ENCODE measurements around the gene PAX8. TPM values are rescaled to one million over a fixed set of nuclear protein-coding genes. Genes with fewer than 3 reads are reported as not detected.

PAX8 gene
- total RNA-seq, 1 experiment from 2014 or later, result 3.4 TPM

DNA sequence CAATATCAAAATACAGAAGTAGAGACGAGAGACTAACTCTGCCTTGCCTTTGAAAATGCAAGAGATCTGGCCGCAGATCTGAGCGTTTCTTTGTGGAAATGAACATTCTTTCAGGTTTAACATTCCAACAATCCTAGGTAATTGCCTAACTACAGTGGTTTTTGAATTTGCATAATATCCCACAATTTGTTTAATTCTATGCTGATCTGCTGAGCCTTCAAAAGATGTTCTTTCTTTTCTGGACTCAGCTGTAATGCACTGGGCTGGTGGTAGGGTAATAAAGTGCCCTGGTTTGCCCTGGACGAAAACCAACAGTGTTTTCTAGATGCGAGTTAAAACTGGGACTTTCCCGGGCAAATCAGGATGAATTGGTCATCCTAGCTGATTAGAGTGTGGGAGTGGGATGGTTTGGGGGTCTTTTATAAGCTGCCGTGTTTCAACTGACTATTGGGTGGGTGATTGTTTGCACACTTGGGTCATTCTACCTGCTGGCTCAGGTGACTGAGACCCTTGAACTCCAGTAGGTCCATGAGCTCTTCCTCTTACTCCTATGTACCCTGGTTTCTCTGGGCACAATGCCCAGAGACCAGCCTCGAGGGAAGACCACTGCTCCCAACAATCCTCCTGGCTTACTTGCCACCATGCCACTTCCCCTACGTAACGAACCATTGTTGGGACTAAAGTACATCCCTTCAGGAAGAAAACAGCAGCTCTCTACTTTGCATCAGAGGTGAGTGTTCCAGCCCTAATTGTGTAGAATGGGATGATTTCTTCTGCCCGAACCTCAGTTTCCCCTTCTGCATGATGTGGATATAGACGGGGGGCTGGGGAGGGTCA lies 3.4 kb upstream of the PAX8 start:
- Histone ChIP-seq H3F3A (ENCODE audit: low read length, unreplicated experiment) (no peaks in the 10 kb centered on the region), H3K9me3 (ENCODE audit: low read length) (no peaks in the 10 kb centered on the region), H3K27ac (ENCODE audit: low read length) (peak overlapping the region; percentile 85; the same call in 1 of the 2 replicates), H3K4me1 (ENCODE audit: insufficient read depth, low read length) (peaks cover 35% of the 10 kb centered on the region), H3K4me3 (ENCODE audit: low read length) (no peak overlapping the region), H3K27me3 (ENCODE audit: low read length) (no peaks in the 10 kb centered on the region), H3K36me3 (ENCODE audit: low read depth, low read length) (no peaks in the 10 kb centered on the region), H2AFZ (ENCODE audit: low read length) (no peak overlapping the region), H3K9me2 (replicated peaks; ENCODE audit: low read length) (no peaks in the 10 kb centered on the region), H3K4me2 (ENCODE audit: low read length) (no peak overlapping the region), H4K20me1 (ENCODE audit: low read length) (no peaks in the 10 kb centered on the region), H3K9ac (ENCODE audit: low read length) (no peak overlapping the region), H3K79me2 (ENCODE audit: low read length) (no peaks in the 10 kb centered on the region)
- POLR2A ChIA-PET (ENCODE audit: unreplicated experiment), result no interaction called here
- CTCF ChIA-PET, result no interaction called here
- TF ChIP-seq, protein P1, sequence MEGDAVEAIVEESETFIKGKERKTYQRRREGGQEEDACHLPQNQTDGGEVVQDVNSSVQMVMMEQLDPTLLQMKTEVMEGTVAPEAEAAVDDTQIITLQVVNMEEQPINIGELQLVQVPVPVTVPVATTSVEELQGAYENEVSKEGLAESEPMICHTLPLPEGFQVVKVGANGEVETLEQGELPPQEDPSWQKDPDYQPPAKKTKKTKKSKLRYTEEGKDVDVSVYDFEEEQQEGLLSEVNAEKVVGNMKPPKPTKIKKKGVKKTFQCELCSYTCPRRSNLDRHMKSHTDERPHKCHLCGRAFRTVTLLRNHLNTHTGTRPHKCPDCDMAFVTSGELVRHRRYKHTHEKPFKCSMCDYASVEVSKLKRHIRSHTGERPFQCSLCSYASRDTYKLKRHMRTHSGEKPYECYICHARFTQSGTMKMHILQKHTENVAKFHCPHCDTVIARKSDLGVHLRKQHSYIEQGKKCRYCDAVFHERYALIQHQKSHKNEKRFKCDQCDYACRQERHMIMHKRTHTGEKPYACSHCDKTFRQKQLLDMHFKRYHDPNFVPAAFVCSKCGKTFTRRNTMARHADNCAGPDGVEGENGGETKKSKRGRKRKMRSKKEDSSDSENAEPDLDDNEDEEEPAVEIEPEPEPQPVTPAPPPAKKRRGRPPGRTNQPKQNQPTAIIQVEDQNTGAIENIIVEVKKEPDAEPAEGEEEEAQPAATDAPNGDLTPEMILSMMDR (conservative IDR thresholded peaks at IDR 0.05; ENCODE audit: low read depth, low read length), result no peak
- TF ChIP-seq EZH2 (IDR thresholded peaks at IDR 0.05; ENCODE audit: low read length, unreplicated experiment), result no peak
- TF ChIP-seq EZH2phosphoT487 (IDR thresholded peaks at IDR 0.05; ENCODE audit: borderline replicate concordance, low read length), result no peak
- DNase-seq, result no peak
- intact Hi-C loops (cut with micrococcal nuclease), result loop anchor here (5.0 to 10.0 kb wide), 2 partner anchors 35 to 73 kb away; no protein-coding TSS in a partner anchor
- ATAC-seq, result no peak
- no TSS peak for BruUV-seq (replicated peaks)

- Histone ChIP-seq H3K4me3 (ENCODE audit: low read length) (no peak overlapping the region), H3F3A (ENCODE audit: low read length, unreplicated experiment) (no peaks in the 10 kb centered on the region), H3K9ac (ENCODE audit: low read length) (no peak overlapping the region), H4K20me1 (ENCODE audit: low read length) (no peaks in the 10 kb centered on the region), H3K9me3 (ENCODE audit: low read length) (no peaks in the 10 kb centered on the region), H3K9me2 (replicated peaks; ENCODE audit: low read length) (no peaks in the 10 kb centered on the region), H3K4me2 (ENCODE audit: low read length) (no peak overlapping the region), H2AFZ (ENCODE audit: low read length) (no peak overlapping the region), H3K27me3 (ENCODE audit: low read length) (no peaks in the 10 kb centered on the region), H3K36me3 (ENCODE audit: low read depth, low read length) (no peaks in the 10 kb centered on the region), H3K27ac (ENCODE audit: low read length) (no peak overlapping the region), H3K4me1 (ENCODE audit: insufficient read depth, low read length) (peaks cover 11% of the 10 kb centered on the region), H3K79me2 (ENCODE audit: low read length) (no peaks in the 10 kb centered on the region)
- intact Hi-C loops (cut with micrococcal nuclease), result no loop called here
- no peak for ATAC-seq
- TF ChIP-seq EZH2phosphoT487 (IDR thresholded peaks at IDR 0.05; ENCODE audit: borderline replicate concordance, low read length) (no peak), EZH2 (IDR thresholded peaks at IDR 0.05; ENCODE audit: low read length, unreplicated experiment) (no peak)
- TF ChIP-seq, protein P1 (conservative IDR thresholded peaks at IDR 0.05; ENCODE audit: low read depth, low read length), result no peak
- BruUV-seq (replicated peaks), result no TSS peak
- DNase-seq, result no peak
- ChIA-PET CTCF (no interaction called here), POLR2A (ENCODE audit: unreplicated experiment) (no interaction called here)
Measured at GRCh38 chr2:113278073-113278741, 514 bp downstream of the PAX8 start.
